Epithelial cell of esophagus (primary cell): Measurements from ENCODE around the gene SND1.

Experiments used
- DNase-seq: peaks from one replicate; pipeline ENCODE4 v3.0.0; 2010; ENCODE audit warnings: low read depth
- H3K4me3 ChIP-seq: 2 replicates; pipeline ENCODE4 v1.5.1; 2011; ENCODE audit warnings: mild to moderate bottlenecking, low read length, control low read depth
- CTCF ChIP-seq: IDR thresholded peaks from 2 replicates; pipeline ENCODE4 v1.5.1; 2011; ENCODE audit warnings: low read depth, mild to moderate bottlenecking, low read length, control low read depth, inconsistent platforms; ENCODE audit not compliant: insufficient read depth; ENCODE audit errors: missing control alignments

Gene SND1

GRCh38 chr7:127702052-127702652, 50.2 kb downstream of the SND1 start:
- no peak for TF ChIP-seq CTCF
- no peak for DNase-seq
- H3K4me3 ChIP-seq = no peak overlapping the region

GRCh38 chr7:127702938-127703337, 50.9 kb downstream of the SND1 start:
- H3K4me3 ChIP-seq = no peak overlapping the region
- TF ChIP-seq CTCF = no peak
- DNase-seq = no peak

- H3K4me3 ChIP-seq = no peak overlapping the region
- TF ChIP-seq CTCF = no peak
- DNase-seq = peak; percentile 7
Observed at GRCh38 chr7:127704211-127704610, 52.2 kb downstream of the SND1 start.

GRCh38 chr7:127705461-127705959, 53.5 kb downstream of the SND1 start:
- peak; percentile 56 for DNase-seq
- TF ChIP-seq CTCF = no peak
- no peak overlapping the region for H3K4me3 ChIP-seq

- no peak for DNase-seq
- no peak for TF ChIP-seq CTCF
- no peak overlapping the region for H3K4me3 ChIP-seq
Observed at GRCh38 chr7:127706766-127707165, 54.8 kb downstream of the SND1 start.

GRCh38 chr7:127708201-127708600, 56.2 kb downstream of the SND1 start:
- no peak for TF ChIP-seq CTCF
- H3K4me3 ChIP-seq = no peak overlapping the region
- DNase-seq = no peak

- TF ChIP-seq CTCF = peak; percentile 78
- H3K4me3 ChIP-seq = no peak overlapping the region
- peak; percentile 78 for DNase-seq
Observed at GRCh38 chr7:127708788-127709187, 56.8 kb downstream of the SND1 start.
